ENCODE results near the gene CPXM2.

Gene CPXM2

GRCh38 chr10:123755061-123755460 is 136.5 kb downstream of the CPXM2 start:
- TF ChIP-seq, protein P1, sequence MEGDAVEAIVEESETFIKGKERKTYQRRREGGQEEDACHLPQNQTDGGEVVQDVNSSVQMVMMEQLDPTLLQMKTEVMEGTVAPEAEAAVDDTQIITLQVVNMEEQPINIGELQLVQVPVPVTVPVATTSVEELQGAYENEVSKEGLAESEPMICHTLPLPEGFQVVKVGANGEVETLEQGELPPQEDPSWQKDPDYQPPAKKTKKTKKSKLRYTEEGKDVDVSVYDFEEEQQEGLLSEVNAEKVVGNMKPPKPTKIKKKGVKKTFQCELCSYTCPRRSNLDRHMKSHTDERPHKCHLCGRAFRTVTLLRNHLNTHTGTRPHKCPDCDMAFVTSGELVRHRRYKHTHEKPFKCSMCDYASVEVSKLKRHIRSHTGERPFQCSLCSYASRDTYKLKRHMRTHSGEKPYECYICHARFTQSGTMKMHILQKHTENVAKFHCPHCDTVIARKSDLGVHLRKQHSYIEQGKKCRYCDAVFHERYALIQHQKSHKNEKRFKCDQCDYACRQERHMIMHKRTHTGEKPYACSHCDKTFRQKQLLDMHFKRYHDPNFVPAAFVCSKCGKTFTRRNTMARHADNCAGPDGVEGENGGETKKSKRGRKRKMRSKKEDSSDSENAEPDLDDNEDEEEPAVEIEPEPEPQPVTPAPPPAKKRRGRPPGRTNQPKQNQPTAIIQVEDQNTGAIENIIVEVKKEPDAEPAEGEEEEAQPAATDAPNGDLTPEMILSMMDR (IDR thresholded peaks at IDR 0.05): no peak

DNA sequence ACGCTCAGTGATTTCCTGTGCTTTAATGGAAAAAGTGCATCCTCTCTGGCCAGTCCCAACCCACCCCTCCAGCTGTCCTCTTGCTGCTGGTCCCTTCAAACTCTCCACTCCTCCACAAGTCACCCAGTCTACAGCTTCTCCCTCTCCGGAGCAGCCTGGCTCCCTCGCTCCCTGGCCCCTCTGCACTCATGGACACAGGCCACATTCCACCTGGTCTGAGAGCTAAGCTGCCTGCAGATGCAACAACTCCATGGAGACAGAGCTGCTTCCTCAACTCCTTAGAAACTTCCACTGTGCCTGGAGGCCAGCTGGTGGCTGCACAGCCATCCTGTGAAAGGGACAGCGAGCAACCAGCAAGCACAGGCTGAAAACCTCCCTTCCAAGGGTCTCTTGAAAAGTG is 137.5 kb downstream of the CPXM2 start:
- TF ChIP-seq, protein P1 (IDR thresholded peaks at IDR 0.05): no peak

DNA sequence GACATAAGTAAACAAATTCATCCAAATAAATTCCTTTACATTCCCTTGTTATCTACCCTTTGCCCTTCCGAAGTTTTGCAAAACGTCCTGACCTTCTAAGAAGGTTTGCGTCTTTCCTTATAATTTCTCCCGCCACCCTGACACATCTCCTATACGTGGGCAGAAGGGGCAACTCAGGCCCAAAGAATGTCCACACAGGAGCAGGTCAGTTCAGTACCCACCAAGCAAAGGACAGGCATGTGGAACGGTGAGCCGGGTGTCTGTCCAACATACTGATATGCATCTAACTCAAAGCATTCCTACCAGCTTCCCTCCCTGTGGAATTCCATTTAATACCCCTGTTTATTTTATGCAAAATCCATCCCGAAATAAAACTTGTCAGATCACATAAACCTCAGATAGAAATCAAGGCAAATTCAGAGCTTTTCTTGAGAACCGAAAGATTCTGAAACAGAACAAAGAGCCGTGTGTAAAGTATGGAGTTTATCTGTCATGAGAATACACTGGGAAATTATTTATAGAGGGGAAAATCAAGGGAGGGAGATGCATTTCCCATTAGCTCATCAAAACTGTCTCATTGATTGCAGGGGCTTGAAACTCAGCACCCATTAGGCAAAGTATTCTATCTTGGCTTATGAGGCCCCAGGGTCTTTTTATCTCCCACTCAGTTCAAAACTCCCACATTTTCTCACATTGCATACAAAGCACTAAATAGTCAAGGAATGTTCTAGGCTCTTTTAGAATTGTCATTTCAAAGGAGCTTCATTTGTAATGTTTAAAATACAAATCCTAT is 140.1 kb downstream of the CPXM2 start:
- TF ChIP-seq, protein P1 (IDR thresholded peaks at IDR 0.05): no peak

- TF ChIP-seq, protein P1 (IDR thresholded peaks at IDR 0.05): no peak
Measured at GRCh38 chr10:123750901-123751300, 140.7 kb downstream of the CPXM2 start.

GRCh38 chr10:123748711-123749110 is 142.9 kb downstream of the CPXM2 start:
- TF ChIP-seq, protein P1 (IDR thresholded peaks at IDR 0.05): no peak

GRCh38 chr10:123747426-123747825 is 144.2 kb downstream of the CPXM2 start:
- TF ChIP-seq, protein P1 (IDR thresholded peaks at IDR 0.05): no peak

GRCh38 chr10:123746942-123747341 is 144.7 kb downstream of the CPXM2 start:
- TF ChIP-seq, protein P1 (IDR thresholded peaks at IDR 0.05): no peak
